GM23248 (cell line): ENCODE results near the gene SPEG. TPM values are rescaled to one million over a fixed set of nuclear protein-coding genes. Genes with fewer than 3 reads are reported as not detected.

Source experiments
- DNase-seq: peaks from one replicate; pipeline ENCODE4 v3.0.0-alpha.2; 2015
- H2AFZ ChIP-seq: fragments of 200-600 bp; sonication (generic); 2 replicates; pipeline ENCODE4 v1.6.1; 2016; ENCODE audit warnings: antibody characterized with exemption
- H3F3A ChIP-seq: fragments of 200-600 bp; sonication (generic); 2 replicates; pipeline ENCODE4 v1.6.1; 2016; ENCODE audit warnings: mild to moderate bottlenecking, antibody characterized with exemption, mixed run types; ENCODE audit not compliant: insufficient read depth
- H3K27ac ChIP-seq: fragments of 200-600 bp; sonication (generic); 2 replicates; pipeline ENCODE4 v1.5.1; 2016; ENCODE audit warnings: mild to moderate bottlenecking
- H3K27me3 ChIP-seq: fragments of 200-600 bp; sonication (generic); replicated peaks from 2 replicates; pipeline ENCODE4 v1.6.1; 2016; ENCODE audit warnings: mild to moderate bottlenecking; ENCODE audit not compliant: insufficient read depth
- H3K36me3 ChIP-seq: fragments of 200-600 bp; sonication (generic); 2 replicates; pipeline ENCODE4 v1.6.1; 2016; ENCODE audit warnings: low read depth, mild to moderate bottlenecking
- H3K4me1 ChIP-seq: fragments of 200-600 bp; sonication (generic); 2 replicates; pipeline ENCODE4 v1.6.1; 2016; ENCODE audit warnings: mild to moderate bottlenecking; ENCODE audit not compliant: insufficient read depth
- H3K4me2 ChIP-seq: fragments of 200-600 bp; sonication (generic); one replicate; pipeline ENCODE4 v1.6.1; 2016; ENCODE audit warnings: mild to moderate bottlenecking; ENCODE audit not compliant: unreplicated experiment
- H3K4me3 ChIP-seq: fragments of 200-600 bp; sonication (generic); 2 replicates; pipeline ENCODE4 v1.5.1; 2016; ENCODE audit warnings: mild to moderate bottlenecking
- H3K79me2 ChIP-seq: fragments of 200-600 bp; sonication (generic); 2 replicates; pipeline ENCODE4 v1.6.1; 2016; ENCODE audit warnings: mild to moderate bottlenecking; ENCODE audit not compliant: insufficient read depth
- H3K9ac ChIP-seq: fragments of 200-600 bp; sonication (generic); 2 replicates; pipeline ENCODE4 v1.6.1; 2016; ENCODE audit warnings: mild to moderate bottlenecking
- H3K9me2 ChIP-seq: fragments of 200-600 bp; sonication (generic); 2 replicates; pipeline ENCODE4 v1.6.1; 2016; ENCODE audit warnings: mixed run types, mild to moderate bottlenecking, moderate library complexity; ENCODE audit not compliant: insufficient read depth
- H3K9me3 ChIP-seq: fragments of 200-600 bp; sonication (generic); one replicate; pipeline ENCODE4 v1.6.1; 2017; ENCODE audit warnings: low read depth
- H4K20me1 ChIP-seq: fragments of 200-600 bp; sonication (generic); 2 replicates; pipeline ENCODE4 v1.6.0; 2016; ENCODE audit not compliant: insufficient read depth
- EZH2 ChIP-seq: fragments of 200-600 bp; sonication (generic); IDR thresholded peaks from 2 replicates; pipeline ENCODE4 v1.6.1; 2018; ENCODE audit warnings: antibody characterized with exemption, mild to moderate bottlenecking; ENCODE audit not compliant: insufficient read depth, poor library complexity, severe bottlenecking
- EZH2phosphoT487 ChIP-seq: fragments of 200-600 bp; sonication (generic); IDR thresholded peaks from 2 replicates; pipeline ENCODE4 v1.6.1; 2018; ENCODE audit warnings: antibody characterized with exemption, moderate library complexity, mild to moderate bottlenecking, low read depth; ENCODE audit not compliant: insufficient read depth
- WGBS, 2 experiments: methylation state at CpG; one replicate each; pipeline ENCODE4 v1.1.6; 2015 to 2017; ENCODE audit warnings: low lambda C conversion rate in 2 of 2, low coverage in 1 of 2; ENCODE audit errors: missing lambda C conversion rate in 2 of 2; 5-methylcytosine and 5-hydroxymethylcytosine counted together
- in situ Hi-C: fragments of 300-500 bp; cut with MboI; formaldehyde crosslinking; loops from 2 replicates; pipeline ENCODE4 v1.15.0; 2020
- polyA plus RNA-seq: library from polyadenylated mRNA; unstranded; fragments of >200 nt; fragmentation: Nextera tagmentation; extraction: Ambion mirVana; gene quantifications from 2 replicates; pipeline ENCODE4 v1.2.1, GENCODE V29; 2016
- total RNA-seq: library from RNA; depleted of rRNA; stranded (reverse); fragments of >200 nt; shearing (Covaris generic); gene quantifications from 2 replicates; pipeline ENCODE4 v1.2.3, GENCODE V29; 2014

SPEG gene
- total and polyA plus RNA-seq, 2 experiments from 2014 or later, result 9.4 to 26.5 TPM

DNA sequence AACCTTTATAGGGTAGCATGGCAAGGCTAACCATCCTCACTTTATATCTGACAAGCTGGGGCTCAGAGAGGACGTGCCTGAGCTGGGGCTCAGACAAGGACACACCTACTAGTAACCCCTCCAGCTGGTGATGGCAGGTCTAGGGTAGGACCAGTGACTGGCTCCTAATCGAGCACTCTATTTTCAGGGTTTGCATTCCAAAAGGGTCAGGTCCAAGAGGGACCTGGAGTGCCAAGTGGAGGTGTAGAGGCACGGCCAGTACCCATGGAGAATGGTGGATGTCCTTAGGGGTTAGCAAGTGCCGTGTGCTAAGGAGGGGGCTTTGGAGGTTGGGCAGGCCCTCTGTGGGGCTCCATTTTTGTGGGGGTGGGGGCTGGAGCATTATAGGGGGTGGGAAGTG lies 17.7 kb upstream of the SPEG start:
- Histone ChIP-seq H3K36me3 (no peaks in the 10 kb centered on the region), H3K27ac (no peak overlapping the region), H3K4me3 (no peak overlapping the region), H3K9me2 (no peaks in the 10 kb centered on the region), H3K4me1 (no peaks in the 10 kb centered on the region), H2AFZ (no peak overlapping the region), H3K79me2 (no peaks in the 10 kb centered on the region), H3K27me3 (no peaks in the 10 kb centered on the region), H3K4me2 (no peak overlapping the region), H4K20me1 (no peaks in the 10 kb centered on the region), H3K9me3 (no peaks in the 10 kb centered on the region), H3F3A (0 out of 2 replicates have a peak, but pooled peaks cover 7% of the 10 kb centered on the region), H3K9ac (no peak overlapping the region)
- DNase-seq, result no peak
- TF ChIP-seq EZH2phosphoT487, result no peak
- no peak for TF ChIP-seq EZH2
- WGBS, 2 experiments, result 70 to 87% methylated on average over 4 of the region's 4 CpGs
- in situ Hi-C loops, result no loop called here

DNA sequence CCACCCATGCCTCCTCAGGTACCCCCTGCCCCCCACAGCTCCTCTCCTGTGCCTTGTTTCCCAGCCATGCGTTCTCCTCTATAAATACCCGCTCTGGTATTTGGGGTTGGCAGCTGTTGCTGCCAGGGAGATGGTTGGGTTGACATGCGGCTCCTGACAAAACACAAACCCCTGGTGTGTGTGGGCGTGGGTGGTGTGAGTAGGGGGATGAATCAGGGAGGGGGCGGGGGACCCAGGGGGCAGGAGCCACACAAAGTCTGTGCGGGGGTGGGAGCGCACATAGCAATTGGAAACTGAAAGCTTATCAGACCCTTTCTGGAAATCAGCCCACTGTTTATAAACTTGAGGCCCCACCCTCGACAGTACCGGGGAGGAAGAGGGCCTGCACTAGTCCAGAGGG lies 17.3 kb upstream of the SPEG start:
- H3K4me1 ChIP-seq, result no peaks in the 10 kb centered on the region
- in situ Hi-C loops, result no loop called here
- 80 to 82% methylated on average over 7 to 9 of the region's 9 CpGs for WGBS, 2 experiments
- H3F3A ChIP-seq, result 0 out of 2 replicates have a peak, but pooled peaks cover 7% of the 10 kb centered on the region
- H2AFZ ChIP-seq, result no peak overlapping the region
- no peak overlapping the region for H3K27ac ChIP-seq
- H3K9ac ChIP-seq, result no peak overlapping the region
- no peaks in the 10 kb centered on the region for H3K27me3 ChIP-seq
- no peak for TF ChIP-seq EZH2phosphoT487
- H3K9me3 ChIP-seq, result no peaks in the 10 kb centered on the region
- no peaks in the 10 kb centered on the region for H3K36me3 ChIP-seq
- H4K20me1 ChIP-seq, result no peaks in the 10 kb centered on the region
- H3K4me2 ChIP-seq, result no peak overlapping the region
- no peak overlapping the region for H3K4me3 ChIP-seq
- no peaks in the 10 kb centered on the region for H3K9me2 ChIP-seq
- H3K79me2 ChIP-seq, result no peaks in the 10 kb centered on the region
- no peak for DNase-seq

DNA sequence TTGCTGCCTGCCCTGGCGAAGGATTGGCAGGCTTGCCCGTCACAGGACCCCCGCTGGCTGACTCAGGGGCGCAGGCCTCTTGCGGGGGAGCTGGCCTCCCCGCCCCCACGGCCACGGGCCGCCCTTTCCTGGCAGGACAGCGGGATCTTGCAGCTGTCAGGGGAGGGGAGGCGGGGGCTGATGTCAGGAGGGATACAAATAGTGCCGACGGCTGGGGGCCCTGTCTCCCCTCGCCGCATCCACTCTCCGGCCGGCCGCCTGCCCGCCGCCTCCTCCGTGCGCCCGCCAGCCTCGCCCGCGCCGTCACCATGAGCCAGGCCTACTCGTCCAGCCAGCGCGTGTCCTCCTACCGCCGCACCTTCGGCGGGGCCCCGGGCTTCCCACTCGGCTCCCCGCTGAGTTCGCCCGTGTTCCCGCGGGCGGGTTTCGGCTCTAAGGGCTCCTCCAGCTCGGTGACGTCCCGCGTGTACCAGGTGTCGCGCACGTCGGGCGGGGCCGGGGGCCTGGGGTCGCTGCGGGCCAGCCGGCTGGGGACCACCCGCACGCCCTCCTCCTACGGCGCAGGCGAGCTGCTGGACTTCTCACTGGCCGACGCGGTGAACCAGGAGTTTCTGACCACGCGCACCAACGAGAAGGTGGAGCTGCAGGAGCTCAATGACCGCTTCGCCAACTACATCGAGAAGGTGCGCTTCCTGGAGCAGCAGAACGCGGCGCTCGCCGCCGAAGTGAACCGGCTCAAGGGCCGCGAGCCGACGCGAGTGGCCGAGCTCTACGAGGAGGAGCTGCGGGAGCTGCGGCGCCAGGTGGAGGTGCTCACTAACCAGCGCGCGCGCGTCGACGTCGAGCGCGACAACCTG lies 16.3 kb upstream of the SPEG start, which contains the start of gene DES:
Gene DES (plus strand): TSS at position 223 of the 857 bp plus-strand sequence. CDS start 86 bp downstream, at position 309.
- no peaks in the 10 kb centered on the region for H4K20me1 ChIP-seq
- 0 out of 2 replicates have a peak within 1 kb of the TSS, but pooled peaks have one; percentile 16 for H3K9ac ChIP-seq
- peak within 1 kb of the TSS; percentile 40 for H3K4me3 ChIP-seq
- peak; percentile 61 for DNase-seq
- in situ Hi-C loops, result no loop called here
- no peaks in the 10 kb centered on the region for H3K9me2 ChIP-seq
- H3K4me2 ChIP-seq, result peak within 1 kb of the TSS; percentile 65
- no peak within 1 kb of the TSS for H3K27ac ChIP-seq
- no peaks in the 10 kb centered on the region for H3K36me3 ChIP-seq
- H3F3A ChIP-seq, result 0 out of 2 replicates have a peak, but pooled peaks cover 7% of the 10 kb centered on the region
- no peaks in the 10 kb centered on the region for H3K79me2 ChIP-seq
- H3K27me3 ChIP-seq, result no peaks in the 10 kb centered on the region
- WGBS, 2 experiments, result 8 to 12% methylated on average over 55 to 77 of the region's 98 CpGs
- no peak for TF ChIP-seq EZH2phosphoT487
- TF ChIP-seq EZH2, result no peak
- H2AFZ ChIP-seq, result peak within 1 kb of the TSS; percentile 80
- H3K4me1 ChIP-seq, result no peaks in the 10 kb centered on the region
- no peaks in the 10 kb centered on the region for H3K9me3 ChIP-seq

DNA sequence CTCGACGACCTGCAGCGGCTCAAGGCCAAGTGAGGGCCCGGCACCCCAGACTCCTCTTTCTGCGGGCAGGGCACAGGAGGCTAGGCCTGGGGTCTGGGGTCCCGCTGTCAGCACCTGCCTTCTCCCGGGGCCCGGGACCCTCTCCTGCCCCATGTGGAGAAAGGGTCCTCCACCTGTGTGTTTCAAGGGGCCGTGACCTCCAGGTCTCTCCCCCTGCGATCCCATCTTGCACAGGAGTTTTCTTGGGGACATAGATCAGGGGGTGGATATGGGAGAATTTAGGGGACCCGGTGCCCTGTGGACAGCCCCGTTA lies 15.7 kb upstream of the SPEG start:
- H3K9ac ChIP-seq, result no peak overlapping the region
- no peak for TF ChIP-seq EZH2
- no peak for TF ChIP-seq EZH2phosphoT487
- peak overlapping the region; percentile 80 for H2AFZ ChIP-seq
- no peaks in the 10 kb centered on the region for H3K36me3 ChIP-seq
- H3K27ac ChIP-seq, result no peak overlapping the region
- 52 to 61% methylated on average over 7 to 11 of the region's 12 CpGs for WGBS, 2 experiments
- H3K79me2 ChIP-seq, result no peaks in the 10 kb centered on the region
- H3K4me2 ChIP-seq, result no peak overlapping the region
- no peaks in the 10 kb centered on the region for H3K27me3 ChIP-seq
- H3K4me3 ChIP-seq, result no peak overlapping the region
- H4K20me1 ChIP-seq, result no peaks in the 10 kb centered on the region
- no peak for DNase-seq
- H3F3A ChIP-seq, result 0 out of 2 replicates have a peak, but pooled peaks cover 7% of the 10 kb centered on the region
- H3K9me3 ChIP-seq, result no peaks in the 10 kb centered on the region
- H3K4me1 ChIP-seq, result no peaks in the 10 kb centered on the region
- no peaks in the 10 kb centered on the region for H3K9me2 ChIP-seq
- in situ Hi-C loops, result no loop called here
